IMR-90 (cell line): ENCODE measurements around the gene PRKAG3. TPM values are rescaled to one million over a fixed set of nuclear protein-coding genes. Genes with fewer than 3 reads are reported as not detected.

Source experiments
- ATAC-seq: fragments of 200-7000 bp; cut with Tn5 transposase; 2 replicates; pipeline ENCODE4 v1.9.1; 2020; ENCODE audit warnings: low read depth, mild to moderate bottlenecking, moderate library complexity
- BruUV-seq: library from RNA; stranded (reverse); fragments of 400-500 nt; replicated peaks from 2 replicates; lab custom pipeline; 2021; lab: Mats Ljungman, UMichigan
- CTCF ChIA-PET: fragments of 300-600 bp; formaldehyde crosslinking; extraction: SDS; loops from one replicate; lab custom pipeline; 2021; ENCODE audit warnings: antibody characterized with exemption; lab: Yijun Ruan, JAX
- POLR2A ChIA-PET: fragments of 300-600 bp; sonication (Branson Sonifier 250); formaldehyde crosslinking; loops from one replicate; lab custom pipeline; 2022; ENCODE audit warnings: antibody characterized with exemption; ENCODE audit not compliant: unreplicated experiment; lab: Charles Lee
- DNase-seq: peaks from one replicate; pipeline ENCODE4 v3.0.0; 2013
- H2AFZ ChIP-seq: replicated peaks from 2 replicates; pipeline ENCODE3; 2013; ENCODE audit warnings: low read length, mild to moderate bottlenecking; ENCODE audit not compliant: poor library complexity
- H2AK5ac ChIP-seq: 2 replicates; pipeline ENCODE4 v1.6.1; 2013; ENCODE audit warnings: low read depth, low read length, inconsistent platforms
- H2AK9ac ChIP-seq: replicated peaks from 2 replicates; pipeline ENCODE3; 2013; ENCODE audit warnings: mild to moderate bottlenecking, low read depth, low read length, moderate library complexity; ENCODE audit not compliant: poor library complexity
- H2BK120ac ChIP-seq: 2 replicates; pipeline ENCODE4 v1.6.1; 2013; ENCODE audit warnings: low read depth, low read length, inconsistent platforms
- H2BK15ac ChIP-seq: 3 replicates; pipeline ENCODE4 v1.6.1; 2013; ENCODE audit warnings: low read depth, low read length, inconsistent platforms
- H2BK20ac ChIP-seq: 2 replicates; pipeline ENCODE4 v1.6.1; 2013; ENCODE audit warnings: low read depth, mild to moderate bottlenecking, inconsistent platforms, low read length, moderate library complexity
- H2BK5ac ChIP-seq: 2 replicates; pipeline ENCODE4 v1.6.1; 2013; ENCODE audit warnings: mild to moderate bottlenecking, low read depth, low read length, inconsistent platforms; ENCODE audit not compliant: poor library complexity, severe bottlenecking
- H3K14ac ChIP-seq: replicated peaks from 2 replicates; pipeline ENCODE4 v1.6.1; 2013; ENCODE audit warnings: low read depth, low read length, inconsistent platforms
- H3K18ac ChIP-seq: 2 replicates; pipeline ENCODE4 v1.6.1; 2013; ENCODE audit warnings: low read depth, low read length, control low read depth
- H3K23ac ChIP-seq: 2 replicates; pipeline ENCODE4 v1.6.1; 2013; ENCODE audit warnings: low read depth, low read length, inconsistent platforms
- H3K27ac ChIP-seq: 2 replicates; pipeline ENCODE4 v1.5.1; 2013; ENCODE audit warnings: mild to moderate bottlenecking, control low read depth, low read length; ENCODE audit not compliant: insufficient read depth
- H3K27me3 ChIP-seq: 2 replicates; pipeline ENCODE4 v1.6.1; 2013; ENCODE audit warnings: low read length; ENCODE audit not compliant: control insufficient read depth, insufficient read depth
- H3K36me3 ChIP-seq: 2 replicates; pipeline ENCODE4 v1.6.1; 2013; ENCODE audit warnings: low read length, mixed read lengths; ENCODE audit not compliant: control insufficient read depth, insufficient read depth
- H3K4ac ChIP-seq: 2 replicates; pipeline ENCODE4 v1.6.1; 2013; ENCODE audit warnings: low read depth, low read length, inconsistent platforms
- H3K4me1 ChIP-seq: 2 replicates; pipeline ENCODE4 v1.6.1; 2013; ENCODE audit warnings: low read length, mixed read lengths; ENCODE audit not compliant: control insufficient read depth, insufficient read depth
- H3K4me2 ChIP-seq: 2 replicates; pipeline ENCODE4 v1.6.1; 2013; ENCODE audit warnings: low read depth, mild to moderate bottlenecking, control low read depth, low read length, moderate library complexity
- H3K4me3 ChIP-seq: 2 replicates; pipeline ENCODE4 v1.5.1; 2013; ENCODE audit warnings: low read depth, mild to moderate bottlenecking, control low read depth, low read length, moderate library complexity; ENCODE audit not compliant: insufficient read depth
- H3K56ac ChIP-seq: 2 replicates; pipeline ENCODE4 v1.6.1; 2013; ENCODE audit warnings: low read length, inconsistent platforms; ENCODE audit not compliant: insufficient read depth; ENCODE audit errors: extremely low read depth
- H3K79me1 ChIP-seq, 2 experiments: 2 replicates each; pipeline ENCODE4 v1.6.1; 2013; ENCODE audit warnings: low read length in 2 of 2, inconsistent platforms in 1 of 2, low read depth in 1 of 2
- H3K9ac ChIP-seq: 2 replicates; pipeline ENCODE4 v1.6.1; 2013; ENCODE audit warnings: low read depth, low read length, control low read depth
- H3K9me1 ChIP-seq: 2 replicates; pipeline ENCODE4 v1.6.1; 2013; ENCODE audit warnings: low read length, inconsistent platforms; ENCODE audit not compliant: insufficient read depth
- H3K9me3 ChIP-seq: 2 replicates; pipeline ENCODE4 v1.6.1; 2013; ENCODE audit warnings: low read length; ENCODE audit not compliant: control insufficient read depth, insufficient read depth
- H4K20me1 ChIP-seq: 2 replicates; pipeline ENCODE4 v1.6.1; 2013; ENCODE audit warnings: low read length, inconsistent platforms; ENCODE audit not compliant: insufficient read depth
- H4K5ac ChIP-seq: 2 replicates; pipeline ENCODE4 v1.6.1; 2013; ENCODE audit warnings: mild to moderate bottlenecking, low read depth, low read length, control low read depth
- H4K8ac ChIP-seq, 2 experiments: 2 replicates each; pipeline ENCODE4 v1.6.1; 2013; ENCODE audit warnings: low read depth in 2 of 2, low read length in 2 of 2, control low read depth in 1 of 2, inconsistent platforms in 1 of 2
- H4K91ac ChIP-seq: 2 replicates; pipeline ENCODE4 v1.6.1; 2013; ENCODE audit warnings: low read depth, low read length, inconsistent platforms; ENCODE audit not compliant: insufficient read depth
- BHLHE40 ChIP-seq: fragments of 150-350 bp; IDR thresholded peaks from 2 replicates; pipeline ENCODE4 v1.6.1; 2016; ENCODE audit warnings: mild to moderate bottlenecking, low read depth, low read length
- CEBPB ChIP-seq: IDR thresholded peaks from 2 replicates; pipeline ENCODE4 v1.6.1; 2012; ENCODE audit warnings: low read depth, low read length, improper control_type of control experiment
- CHD1 ChIP-seq: IDR thresholded peaks from 2 replicates; pipeline ENCODE4 v1.6.1; 2012; ENCODE audit warnings: low read depth, low read length, improper control_type of control experiment
- FOS ChIP-seq: fragments of 150-350 bp; IDR thresholded peaks from 2 replicates; pipeline ENCODE4 v1.6.1; 2016; ENCODE audit warnings: low read depth, low read length
- MAFK ChIP-seq: IDR thresholded peaks from 2 replicates; pipeline ENCODE4 v1.6.1; 2012; ENCODE audit warnings: low read depth, low read length, improper control_type of control experiment
- MAZ ChIP-seq: IDR thresholded peaks from 2 replicates; pipeline ENCODE4 v1.6.1; 2012; ENCODE audit warnings: low read depth, mild to moderate bottlenecking, low read length, improper control_type of control experiment, moderate library complexity, borderline replicate concordance
- MXI1 ChIP-seq: IDR thresholded peaks from 2 replicates; pipeline ENCODE4 v1.6.1; 2012; ENCODE audit warnings: low read depth, mild to moderate bottlenecking, low read length, moderate library complexity, borderline replicate concordance
- NFE2L2 ChIP-seq: fragments of 150-350 bp; IDR thresholded peaks from 2 replicates; pipeline ENCODE4 v1.6.1; 2016; ENCODE audit warnings: low read depth, mild to moderate bottlenecking, low read length
- POLR2A ChIP-seq: IDR thresholded peaks from 2 replicates; pipeline ENCODE4 v1.6.1; 2012; ENCODE audit warnings: mild to moderate bottlenecking, low read depth, low read length
- RAD21 ChIP-seq: IDR thresholded peaks from 2 replicates; pipeline ENCODE4 v1.6.1; 2012; ENCODE audit warnings: low read length, improper control_type of control experiment
- RCOR1 ChIP-seq: IDR thresholded peaks from 2 replicates; pipeline ENCODE4 v1.6.1; 2012; ENCODE audit warnings: mild to moderate bottlenecking, low read length, improper control_type of control experiment; ENCODE audit not compliant: insufficient replicate concordance
- RFX5 ChIP-seq: IDR thresholded peaks from 2 replicates; pipeline ENCODE4 v1.8.0; 2012; ENCODE audit warnings: low read depth, mild to moderate bottlenecking, low read length, moderate library complexity
- SMC3 ChIP-seq: fragments of 150-350 bp; IDR thresholded peaks from 2 replicates; pipeline ENCODE4 v1.6.1; 2016; ENCODE audit warnings: low read depth, mild to moderate bottlenecking, antibody characterized with exemption, low read length, moderate library complexity
- WGBS, 2 experiments: methylation state at CpG; one replicate each; pipeline versions ENCODE4 v1.1.5 to v1.1.7; 2013; ENCODE audit warnings: missing lambda C conversion rate in 2 of 2; ENCODE audit not compliant: insufficient read length in 1 of 2; ENCODE audit errors: extremely low coverage in 2 of 2; 5-methylcytosine and 5-hydroxymethylcytosine counted together
- dilution Hi-C: fragments of 300-500 bp; cut with HindIII; formaldehyde crosslinking; loops from one replicate; pipeline ENCODE4 v1.14.3; 2018; ENCODE audit warnings: low sequenced_read_pairs; ENCODE audit not compliant: unreplicated experiment
- in situ Hi-C: fragments of 300-500 bp; cut with MboI; formaldehyde crosslinking; loops from 3 replicates; pipeline ENCODE4 v1.14.3; 2019; ENCODE audit warnings: low sequenced_read_pairs, inconsistent platforms, mixed read lengths
- intact Hi-C: fragments of 100-400 bp; cut with micrococcal nuclease; formaldehyde crosslinking; loops from 2 replicates; pipeline ENCODE4 v1.10.0; 2022
- polyA plus RNA-seq, 3 experiments: library from polyadenylated mRNA; depleted of rRNA; stranded (reverse); fragments of >200 nt; gene quantifications; 2 replicates each; pipeline ENCODE4 v1.2.3, GENCODE V29; 2012; ENCODE audit warnings: low replicate concordance in 1 of 3
- total RNA-seq: library from RNA; depleted of rRNA; stranded (reverse); fragments of >200 nt; gene quantifications from 2 replicates; pipeline ENCODE4 v1.2.3, GENCODE V29; 2012
- TF ChIP-seq, protein P1 (sequence below): conservative IDR thresholded peaks from 2 replicates; pipeline ENCODE4 v1.5.1; 2012; ENCODE audit warnings: mild to moderate bottlenecking, low read depth, low read length, improper control_type of control experiment
- TF ChIP-seq, protein P2 (sequence below): fragments of 150-350 bp; IDR thresholded peaks from 2 replicates; pipeline ENCODE4 v1.6.1; 2017; ENCODE audit warnings: mild to moderate bottlenecking, antibody characterized with exemption, low read length, low read depth
- TF ChIP-seq, protein P3 (sequence below): fragments of 150-350 bp; IDR thresholded peaks from 2 replicates; pipeline ENCODE4 v1.6.1; 2016; ENCODE audit warnings: low read depth, mild to moderate bottlenecking, low read length, moderate library complexity, borderline replicate concordance

Gene PRKAG3
- total and polyA plus RNA-seq, 2 of the 4 experiments (the other 2 are of a cell fraction): not detected

DNA sequence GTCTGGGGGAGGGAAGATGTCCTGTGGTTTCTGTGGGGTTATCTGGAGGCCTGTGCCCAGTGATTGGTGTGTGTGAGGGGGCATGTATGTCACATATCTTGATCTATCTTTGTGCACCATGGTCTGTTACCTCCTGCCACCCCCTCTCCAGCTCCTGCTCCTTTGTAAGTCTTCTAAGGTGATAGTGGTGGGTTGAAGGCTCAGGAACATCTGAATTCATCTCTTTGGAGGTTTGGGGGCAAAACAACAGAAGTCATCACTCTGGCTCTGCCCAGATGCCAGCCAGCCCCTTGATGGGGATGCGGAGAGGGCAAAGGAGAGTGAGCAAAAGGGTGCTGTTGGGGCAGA is 25.3 kb upstream of the PRKAG3 start:
- H4K8ac ChIP-seq: no peak overlapping the region
- H2BK15ac ChIP-seq: no peak overlapping the region
- H3K18ac ChIP-seq: no peak overlapping the region
- no peak overlapping the region for H3K4me3 ChIP-seq
- TF ChIP-seq RFX5 (no peak), MXI1 (no peak), FOS (no peak), CHD1 (no peak), POLR2A (no peak), RCOR1 (no peak), MAFK (no peak), MAZ (no peak), RAD21 (no peak), BHLHE40 (no peak), NFE2L2 (no peak), SMC3 (no peak), CEBPB (no peak)
- TF ChIP-seq, protein P1, sequence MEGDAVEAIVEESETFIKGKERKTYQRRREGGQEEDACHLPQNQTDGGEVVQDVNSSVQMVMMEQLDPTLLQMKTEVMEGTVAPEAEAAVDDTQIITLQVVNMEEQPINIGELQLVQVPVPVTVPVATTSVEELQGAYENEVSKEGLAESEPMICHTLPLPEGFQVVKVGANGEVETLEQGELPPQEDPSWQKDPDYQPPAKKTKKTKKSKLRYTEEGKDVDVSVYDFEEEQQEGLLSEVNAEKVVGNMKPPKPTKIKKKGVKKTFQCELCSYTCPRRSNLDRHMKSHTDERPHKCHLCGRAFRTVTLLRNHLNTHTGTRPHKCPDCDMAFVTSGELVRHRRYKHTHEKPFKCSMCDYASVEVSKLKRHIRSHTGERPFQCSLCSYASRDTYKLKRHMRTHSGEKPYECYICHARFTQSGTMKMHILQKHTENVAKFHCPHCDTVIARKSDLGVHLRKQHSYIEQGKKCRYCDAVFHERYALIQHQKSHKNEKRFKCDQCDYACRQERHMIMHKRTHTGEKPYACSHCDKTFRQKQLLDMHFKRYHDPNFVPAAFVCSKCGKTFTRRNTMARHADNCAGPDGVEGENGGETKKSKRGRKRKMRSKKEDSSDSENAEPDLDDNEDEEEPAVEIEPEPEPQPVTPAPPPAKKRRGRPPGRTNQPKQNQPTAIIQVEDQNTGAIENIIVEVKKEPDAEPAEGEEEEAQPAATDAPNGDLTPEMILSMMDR: no peak
- TF ChIP-seq, protein P2, sequence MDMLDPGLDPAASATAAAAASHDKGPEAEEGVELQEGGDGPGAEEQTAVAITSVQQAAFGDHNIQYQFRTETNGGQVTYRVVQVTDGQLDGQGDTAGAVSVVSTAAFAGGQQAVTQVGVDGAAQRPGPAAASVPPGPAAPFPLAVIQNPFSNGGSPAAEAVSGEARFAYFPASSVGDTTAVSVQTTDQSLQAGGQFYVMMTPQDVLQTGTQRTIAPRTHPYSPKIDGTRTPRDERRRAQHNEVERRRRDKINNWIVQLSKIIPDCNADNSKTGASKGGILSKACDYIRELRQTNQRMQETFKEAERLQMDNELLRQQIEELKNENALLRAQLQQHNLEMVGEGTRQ: no peak
- TF ChIP-seq, protein P3, sequence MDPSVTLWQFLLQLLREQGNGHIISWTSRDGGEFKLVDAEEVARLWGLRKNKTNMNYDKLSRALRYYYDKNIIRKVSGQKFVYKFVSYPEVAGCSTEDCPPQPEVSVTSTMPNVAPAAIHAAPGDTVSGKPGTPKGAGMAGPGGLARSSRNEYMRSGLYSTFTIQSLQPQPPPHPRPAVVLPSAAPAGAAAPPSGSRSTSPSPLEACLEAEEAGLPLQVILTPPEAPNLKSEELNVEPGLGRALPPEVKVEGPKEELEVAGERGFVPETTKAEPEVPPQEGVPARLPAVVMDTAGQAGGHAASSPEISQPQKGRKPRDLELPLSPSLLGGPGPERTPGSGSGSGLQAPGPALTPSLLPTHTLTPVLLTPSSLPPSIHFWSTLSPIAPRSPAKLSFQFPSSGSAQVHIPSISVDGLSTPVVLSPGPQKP: no peak
- H3K4ac ChIP-seq: no peak overlapping the region
- intact Hi-C loops: no loop called here
- no peaks in the 10 kb centered on the region for H3K36me3 ChIP-seq
- no peak overlapping the region for H2AK5ac ChIP-seq
- H3K9ac ChIP-seq: no peak overlapping the region
- H3K27ac ChIP-seq: no peak overlapping the region
- no peak overlapping the region for H4K91ac ChIP-seq
- WGBS, 2 experiments: no CpG with 5 or more reads among the region's 1 CpG
- H3K4me1 ChIP-seq: peaks cover 5% of the 10 kb centered on the region; the same call in 1 of the 2 replicates
- H3K9me1 ChIP-seq: no peaks in the 10 kb centered on the region
- no peak overlapping the region for H3K23ac ChIP-seq
- BruUV-seq: no TSS peak
- no peak overlapping the region for H2AFZ ChIP-seq
- dilution Hi-C loops: no loop called here
- H4K20me1 ChIP-seq: no peaks in the 10 kb centered on the region; the same call in 1 of the 2 replicates
- ATAC-seq (no peak), DNase-seq (no peak)
- H3K14ac ChIP-seq: no peak overlapping the region
- H4K5ac ChIP-seq: no peak overlapping the region
- H3K56ac ChIP-seq: no peak overlapping the region
- in situ Hi-C loops: no loop called here
- no peak overlapping the region for H2BK5ac ChIP-seq
- no peak overlapping the region for H2BK20ac ChIP-seq
- no peak overlapping the region for H2AK9ac ChIP-seq
- ChIA-PET POLR2A (no interaction called here), CTCF (no interaction called here)
- no peaks in the 10 kb centered on the region for H3K79me1 ChIP-seq
- H3K4me2 ChIP-seq: no peak overlapping the region
- H3K27me3 ChIP-seq: peaks cover 84% of the 10 kb centered on the region
- H2BK120ac ChIP-seq: no peak overlapping the region
- peaks cover 4% of the 10 kb centered on the region; the same call in 1 of the 2 replicates for H3K9me3 ChIP-seq
